SK-N-SH (cell line): ENCODE results near the gene PASK. TPM values are rescaled to one million over a fixed set of nuclear protein-coding genes. Genes with fewer than 3 reads are reported as not detected.

Experiments
- CTCF ChIA-PET: fragments of 300-600, 350-600 bp; formaldehyde crosslinking; extraction: SDS; loops from one replicate; lab custom pipeline; 2021; lab: Yijun Ruan, JAX
- POLR2A ChIA-PET: fragments of 350-600 bp; sonication (Branson Sonifier 250); formaldehyde crosslinking; extraction: SDS; loops from one replicate; lab custom pipeline; 2020; ENCODE audit warnings: antibody characterized with exemption, inconsistent platforms; lab: Yijun Ruan, JAX
- DNase-seq: peaks from one replicate; pipeline ENCODE4 v3.0.0; 2012
- H2AFZ ChIP-seq: fragments of 200-600 bp; sonication (generic); 2 replicates; pipeline ENCODE4 v1.8.1; 2016; ENCODE audit warnings: antibody characterized with exemption, mild to moderate bottlenecking, low read depth
- H3F3A ChIP-seq: fragments of 200-600 bp; sonication (generic); replicated peaks from 2 replicates; pipeline ENCODE3; 2016; ENCODE audit warnings: antibody characterized with exemption, mild to moderate bottlenecking; ENCODE audit not compliant: insufficient read depth
- H3K27ac ChIP-seq, 2 experiments: fragments of 200-500 bp in 1 of 2; fragments of 200-600 bp in 1 of 2; sonication (Bioruptor generic) in 1 of 2; sonication (generic), shearing (Covaris generic) in 1 of 2; 2 replicates each; pipeline versions ENCODE4 v1.5.1 to v1.6.1; 2014 to 2016; ENCODE audit warnings: low read depth in 2 of 2, inconsistent platforms in 1 of 2, low read length in 1 of 2, mild to moderate bottlenecking in 1 of 2, mixed read lengths in 1 of 2
- H3K27me3 ChIP-seq: fragments of 200-600 bp; sonication (generic), shearing (Covaris generic); 2 replicates; pipeline ENCODE4 v1.6.1; 2016; ENCODE audit warnings: mixed run types; ENCODE audit not compliant: insufficient read depth
- H3K36me3 ChIP-seq, 2 experiments: fragments of 200-500 bp in 1 of 2; fragments of 200-600 bp in 1 of 2; sonication (Bioruptor generic) in 1 of 2; sonication (generic) in 1 of 2; replicated peaks in 1 of 2; 2 replicates each; pipeline versions ENCODE3 to v1.5.1; 2014 to 2016; ENCODE audit warnings: low read length in 1 of 2, mild to moderate bottlenecking in 1 of 2; ENCODE audit not compliant: insufficient read depth in 2 of 2, control insufficient read depth in 1 of 2
- H3K4me1 ChIP-seq, 2 experiments: fragments of 200-500 bp in 1 of 2; fragments of 200-600 bp in 1 of 2; sonication (Bioruptor generic) in 1 of 2; sonication (generic), shearing (Covaris generic) in 1 of 2; 2 replicates each; pipeline versions ENCODE4 v1.5.1 to v1.6.1; 2014 to 2016; ENCODE audit warnings: low read depth in 1 of 2, low read length in 1 of 2, mixed run types in 1 of 2; ENCODE audit not compliant: insufficient read depth in 2 of 2, control insufficient read depth in 1 of 2
- H3K4me2 ChIP-seq: fragments of 200-600 bp; sonication (generic), shearing (Covaris generic); 2 replicates; pipeline ENCODE4 v1.6.1; 2017; ENCODE audit warnings: mixed run types
- H3K4me3 ChIP-seq, 2 experiments: fragments of 200-500 bp in 1 of 2; fragments of 200-600 bp in 1 of 2; sonication (Bioruptor generic) in 1 of 2; sonication (generic), shearing (Covaris generic) in 1 of 2; 2 replicates each; pipeline versions ENCODE4 v1.5.1 to v1.8.1; 2014 to 2016; ENCODE audit warnings: low read depth in 2 of 2, inconsistent platforms in 1 of 2, low read length in 1 of 2, mild to moderate bottlenecking in 1 of 2, mixed read lengths in 1 of 2, moderate library complexity in 1 of 2
- H3K79me2 ChIP-seq: fragments of 200-600 bp; sonication (generic); 2 replicates; pipeline ENCODE4 v1.8.1; 2017; ENCODE audit warnings: mild to moderate bottlenecking; ENCODE audit not compliant: insufficient read depth
- H3K9ac ChIP-seq: fragments of 200-600 bp; sonication (generic); 2 replicates; pipeline ENCODE4 v1.6.1; 2017; ENCODE audit warnings: mixed run types
- H3K9me2 ChIP-seq: fragments of 200-600 bp; sonication (generic); 2 replicates; pipeline ENCODE4 v1.6.1; 2017; ENCODE audit warnings: mixed run types
- H3K9me3 ChIP-seq: fragments of 200-600 bp; sonication (generic); 2 replicates; pipeline ENCODE4 v1.6.1; 2017; ENCODE audit warnings: mixed run types, mild to moderate bottlenecking, moderate library complexity
- H4K20me1 ChIP-seq: fragments of 200-600 bp; sonication (generic); 2 replicates; pipeline ENCODE4 v1.6.1; 2017; ENCODE audit warnings: mild to moderate bottlenecking, mixed run types; ENCODE audit not compliant: insufficient read depth
- ELF1 ChIP-seq: IDR thresholded peaks from 2 replicates; pipeline ENCODE4 v1.4.0; 2012
- EZH2phosphoT487 ChIP-seq: fragments of 200-600 bp; sonication (generic); IDR thresholded peaks from 2 replicates; pipeline ENCODE4 v1.6.1; 2017; ENCODE audit warnings: low read depth, mixed run types, mild to moderate bottlenecking, antibody characterized with exemption, moderate library complexity, borderline replicate concordance
- FOXM1 ChIP-seq: IDR thresholded peaks from 2 replicates; pipeline ENCODE4 v1.4.0; 2012; ENCODE audit warnings: low read depth, mild to moderate bottlenecking
- GATA2 ChIP-seq: sonication (generic); formaldehyde crosslinking; IDR thresholded peaks from 2 replicates; pipeline ENCODE4 v1.5.0; 2020; ENCODE audit warnings: mild to moderate bottlenecking, missing genetic modification reagents
- MXI1 ChIP-seq: IDR thresholded peaks from 2 replicates; pipeline ENCODE4 v1.6.1; 2012; ENCODE audit warnings: mild to moderate bottlenecking, low read depth, low read length, improper control_type of control experiment
- NRF1 ChIP-seq: IDR thresholded peaks from 2 replicates; pipeline ENCODE4 v1.6.1; 2012; ENCODE audit warnings: low read depth, mild to moderate bottlenecking, low read length
- POLR2AphosphoS5 ChIP-seq: IDR thresholded peaks from 2 replicates; pipeline ENCODE4 v1.6.1; 2012; ENCODE audit warnings: low read depth, low read length
- RAD21 ChIP-seq: IDR thresholded peaks from 2 replicates; pipeline ENCODE4 v1.6.1; 2012; ENCODE audit warnings: mild to moderate bottlenecking, low read length
- RFX5 ChIP-seq: IDR thresholded peaks from 2 replicates; pipeline ENCODE4 v1.6.1; 2012; ENCODE audit warnings: mild to moderate bottlenecking, improper control_type of control experiment, low read length
- TEAD4 ChIP-seq: IDR thresholded peaks from 2 replicates; pipeline ENCODE4 v1.4.0; 2012; ENCODE audit warnings: mild to moderate bottlenecking, borderline replicate concordance; ENCODE audit not compliant: insufficient read depth
- YY1 ChIP-seq: IDR thresholded peaks from 2 replicates; pipeline ENCODE4 v1.4.0; 2012; ENCODE audit warnings: low read depth, mild to moderate bottlenecking
- WGBS: methylation state at CpG from one replicate; pipeline ENCODE4 v1.1.6; 2017; ENCODE audit warnings: low lambda C conversion rate; 5-methylcytosine and 5-hydroxymethylcytosine counted together
- polyA plus RNA-seq, 3 experiments: library from polyadenylated mRNA; depleted of rRNA; stranded (reverse); fragments of >200 nt; gene quantifications; 2 replicates each; pipeline ENCODE4 v1.2.3, GENCODE V29; 2012
- TF ChIP-seq, protein P1 (sequence below): IDR thresholded peaks from 2 replicates; pipeline ENCODE4 v1.6.1; 2012; ENCODE audit warnings: mild to moderate bottlenecking, low read depth, low read length, moderate library complexity
- TF ChIP-seq, protein P2 (sequence below): fragments of 150-350 bp; IDR thresholded peaks from 2 replicates; pipeline ENCODE4 v1.6.1; 2016; ENCODE audit warnings: mild to moderate bottlenecking, low read depth, low read length
- TF ChIP-seq, protein P3 (sequence below): IDR thresholded peaks from 2 replicates; pipeline ENCODE4 v1.4.0; 2012; ENCODE audit warnings: low read depth, borderline replicate concordance

PASK gene
- polyA plus RNA-seq, 1 of the 3 experiments (the other 2 are of a cell fraction): 6.3 TPM

DNA sequence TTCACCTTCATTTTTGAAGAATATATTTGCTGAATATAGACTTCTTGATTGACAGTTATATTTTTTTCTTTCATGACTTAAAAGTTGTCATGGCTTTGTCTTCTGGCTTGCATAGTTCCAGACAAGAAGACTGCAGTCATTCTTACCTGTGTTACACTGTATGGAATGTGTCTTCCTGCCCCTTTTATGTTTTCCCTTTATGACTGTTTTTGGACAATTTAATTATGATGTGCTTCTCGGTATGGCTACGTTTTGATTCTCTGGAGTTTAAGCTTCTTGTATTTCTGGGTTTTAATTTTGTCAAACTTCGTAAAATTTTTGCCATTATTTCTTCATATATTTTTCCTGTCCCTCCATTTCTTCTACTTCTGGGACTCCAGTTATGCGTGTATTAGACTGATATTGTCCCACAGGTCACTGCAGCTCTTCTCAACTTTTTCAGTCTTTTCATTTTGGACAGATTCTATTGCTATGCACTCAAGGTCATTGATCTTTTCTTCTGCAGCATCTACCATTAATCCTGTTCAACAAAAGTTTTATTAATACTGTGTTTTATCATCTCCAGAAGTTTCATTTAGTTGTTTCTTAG, 64.3 kb downstream of the PASK start:
- POLR2A ChIA-PET: no interaction called here
- no peaks in the 10 kb centered on the region for H3K27me3 ChIP-seq
- CTCF ChIA-PET: interaction anchor here (1.2 kb wide), 1 partner anchor 26 kb away, joined by 3 read pairs; no protein-coding TSS in a partner anchor
- H3K4me2 ChIP-seq: no peak overlapping the region
- H2AFZ ChIP-seq: no peak overlapping the region
- TF ChIP-seq, protein P1, sequence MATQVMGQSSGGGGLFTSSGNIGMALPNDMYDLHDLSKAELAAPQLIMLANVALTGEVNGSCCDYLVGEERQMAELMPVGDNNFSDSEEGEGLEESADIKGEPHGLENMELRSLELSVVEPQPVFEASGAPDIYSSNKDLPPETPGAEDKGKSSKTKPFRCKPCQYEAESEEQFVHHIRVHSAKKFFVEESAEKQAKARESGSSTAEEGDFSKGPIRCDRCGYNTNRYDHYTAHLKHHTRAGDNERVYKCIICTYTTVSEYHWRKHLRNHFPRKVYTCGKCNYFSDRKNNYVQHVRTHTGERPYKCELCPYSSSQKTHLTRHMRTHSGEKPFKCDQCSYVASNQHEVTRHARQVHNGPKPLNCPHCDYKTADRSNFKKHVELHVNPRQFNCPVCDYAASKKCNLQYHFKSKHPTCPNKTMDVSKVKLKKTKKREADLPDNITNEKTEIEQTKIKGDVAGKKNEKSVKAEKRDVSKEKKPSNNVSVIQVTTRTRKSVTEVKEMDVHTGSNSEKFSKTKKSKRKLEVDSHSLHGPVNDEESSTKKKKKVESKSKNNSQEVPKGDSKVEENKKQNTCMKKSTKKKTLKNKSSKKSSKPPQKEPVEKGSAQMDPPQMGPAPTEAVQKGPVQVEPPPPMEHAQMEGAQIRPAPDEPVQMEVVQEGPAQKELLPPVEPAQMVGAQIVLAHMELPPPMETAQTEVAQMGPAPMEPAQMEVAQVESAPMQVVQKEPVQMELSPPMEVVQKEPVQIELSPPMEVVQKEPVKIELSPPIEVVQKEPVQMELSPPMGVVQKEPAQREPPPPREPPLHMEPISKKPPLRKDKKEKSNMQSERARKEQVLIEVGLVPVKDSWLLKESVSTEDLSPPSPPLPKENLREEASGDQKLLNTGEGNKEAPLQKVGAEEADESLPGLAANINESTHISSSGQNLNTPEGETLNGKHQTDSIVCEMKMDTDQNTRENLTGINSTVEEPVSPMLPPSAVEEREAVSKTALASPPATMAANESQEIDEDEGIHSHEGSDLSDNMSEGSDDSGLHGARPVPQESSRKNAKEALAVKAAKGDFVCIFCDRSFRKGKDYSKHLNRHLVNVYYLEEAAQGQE: no peak
- no peak for TF ChIP-seq NRF1
- TF ChIP-seq MXI1: no peak
- TF ChIP-seq POLR2AphosphoS5: no peak
- TF ChIP-seq RAD21: no peak
- TF ChIP-seq GATA2 (CRISPR knock-in tag): no peak
- TF ChIP-seq RFX5: no peak
- no peak for TF ChIP-seq EZH2phosphoT487
- TF ChIP-seq YY1: no peak
- no peak for TF ChIP-seq TEAD4
- no peak for TF ChIP-seq FOXM1
- TF ChIP-seq, protein P2, sequence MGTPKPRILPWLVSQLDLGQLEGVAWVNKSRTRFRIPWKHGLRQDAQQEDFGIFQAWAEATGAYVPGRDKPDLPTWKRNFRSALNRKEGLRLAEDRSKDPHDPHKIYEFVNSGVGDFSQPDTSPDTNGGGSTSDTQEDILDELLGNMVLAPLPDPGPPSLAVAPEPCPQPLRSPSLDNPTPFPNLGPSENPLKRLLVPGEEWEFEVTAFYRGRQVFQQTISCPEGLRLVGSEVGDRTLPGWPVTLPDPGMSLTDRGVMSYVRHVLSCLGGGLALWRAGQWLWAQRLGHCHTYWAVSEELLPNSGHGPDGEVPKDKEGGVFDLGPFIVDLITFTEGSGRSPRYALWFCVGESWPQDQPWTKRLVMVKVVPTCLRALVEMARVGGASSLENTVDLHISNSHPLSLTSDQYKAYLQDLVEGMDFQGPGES: no peak
- TF ChIP-seq, protein P3, sequence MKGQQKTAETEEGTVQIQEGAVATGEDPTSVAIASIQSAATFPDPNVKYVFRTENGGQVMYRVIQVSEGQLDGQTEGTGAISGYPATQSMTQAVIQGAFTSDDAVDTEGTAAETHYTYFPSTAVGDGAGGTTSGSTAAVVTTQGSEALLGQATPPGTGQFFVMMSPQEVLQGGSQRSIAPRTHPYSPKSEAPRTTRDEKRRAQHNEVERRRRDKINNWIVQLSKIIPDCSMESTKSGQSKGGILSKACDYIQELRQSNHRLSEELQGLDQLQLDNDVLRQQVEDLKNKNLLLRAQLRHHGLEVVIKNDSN: no peak
- no peak for TF ChIP-seq ELF1
- TF ChIP-seq, all 33 proteins: peak for 0
- Histone ChIP-seq H4K20me1 (no peaks in the 10 kb centered on the region), H3K9me2 (no peaks in the 10 kb centered on the region), H3F3A (peaks cover 8% of the 10 kb centered on the region), H3K36me3 (peaks cover 32 to 41% of the 10 kb centered on the region in 2 experiments), H3K79me2 (no peaks in the 10 kb centered on the region), H3K4me3 (no peak overlapping the region), H3K9ac (no peak overlapping the region), H3K9me3 (no peaks in the 10 kb centered on the region), H3K27ac (no peak overlapping the region), H3K4me1 (peaks cover 0 to 13% of the 10 kb centered on the region in 2 experiments; a peak in 1 of 4 replicates)
- no peak for DNase-seq
- whole genome bisulfite sequencing: 87% methylated on average over 4 of the region's 4 CpGs
